Body of pancreas (tissue), 4 donors: ENCODE measurements around the gene NAT9.

Source experiments
- POLR2A ChIP-seq, 3 donors: fragments of 450-650 bp; IDR thresholded peaks; one replicate each; pipeline ENCODE4 v1.6.1; 2016; ENCODE audit warnings: antibody characterized with exemption in 3 of 3, mild to moderate bottlenecking in 2 of 3
- TF ChIP-seq, protein P1 (sequence below), 7 experiments: fragments of 450-650 bp in 4 of 7; fragments of 200-600 bp in 3 of 7; sonication (generic) in 3 of 7; IDR thresholded peaks; one replicate each; pipeline ENCODE4 v1.5.1; 2016 to 2019; ENCODE audit warnings: antibody characterized with exemption in 7 of 7

DNA sequence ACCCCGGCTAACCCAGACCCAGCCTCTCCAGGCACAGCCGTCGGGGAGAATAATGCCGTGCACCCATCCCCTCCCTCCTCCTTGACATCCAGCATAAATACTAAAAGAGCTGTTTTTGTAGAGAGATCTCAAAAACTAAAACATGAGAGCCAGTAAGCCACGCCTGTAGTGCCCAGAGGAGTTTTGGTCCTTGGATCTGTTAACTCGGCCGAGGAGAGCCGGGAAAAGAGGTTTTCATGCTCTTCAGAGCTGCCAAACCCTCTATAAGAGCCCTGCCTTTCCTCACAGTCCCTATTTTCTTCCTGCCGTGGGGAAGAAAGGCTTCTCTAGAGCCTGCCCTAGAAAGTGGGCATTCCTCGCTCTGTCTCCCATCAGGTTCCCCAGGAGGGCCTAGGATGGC is 30.2 kb upstream of the NAT9 start:
- TF ChIP-seq, protein P1, sequence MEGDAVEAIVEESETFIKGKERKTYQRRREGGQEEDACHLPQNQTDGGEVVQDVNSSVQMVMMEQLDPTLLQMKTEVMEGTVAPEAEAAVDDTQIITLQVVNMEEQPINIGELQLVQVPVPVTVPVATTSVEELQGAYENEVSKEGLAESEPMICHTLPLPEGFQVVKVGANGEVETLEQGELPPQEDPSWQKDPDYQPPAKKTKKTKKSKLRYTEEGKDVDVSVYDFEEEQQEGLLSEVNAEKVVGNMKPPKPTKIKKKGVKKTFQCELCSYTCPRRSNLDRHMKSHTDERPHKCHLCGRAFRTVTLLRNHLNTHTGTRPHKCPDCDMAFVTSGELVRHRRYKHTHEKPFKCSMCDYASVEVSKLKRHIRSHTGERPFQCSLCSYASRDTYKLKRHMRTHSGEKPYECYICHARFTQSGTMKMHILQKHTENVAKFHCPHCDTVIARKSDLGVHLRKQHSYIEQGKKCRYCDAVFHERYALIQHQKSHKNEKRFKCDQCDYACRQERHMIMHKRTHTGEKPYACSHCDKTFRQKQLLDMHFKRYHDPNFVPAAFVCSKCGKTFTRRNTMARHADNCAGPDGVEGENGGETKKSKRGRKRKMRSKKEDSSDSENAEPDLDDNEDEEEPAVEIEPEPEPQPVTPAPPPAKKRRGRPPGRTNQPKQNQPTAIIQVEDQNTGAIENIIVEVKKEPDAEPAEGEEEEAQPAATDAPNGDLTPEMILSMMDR (IDR thresholded peaks at IDR 0.05), result no peak
- no peak for TF ChIP-seq POLR2A (IDR thresholded peaks at IDR 0.05)
